Heart right ventricle (tissue), 16 donors: ENCODE results near the gene TMEM269. TPM values are rescaled to one million over a fixed set of nuclear protein-coding genes. Genes with fewer than 3 reads are reported as not detected.

Experiments used
- ATAC-seq, 8 donors: fragments of 200-7000 bp; cut with Tn5 transposase; one replicate each; pipeline ENCODE4 v1.9.1; 2020; ENCODE audit warnings: mild to moderate bottlenecking in 8 of 8, moderate library complexity in 8 of 8, moderate number of reproducible peaks in 1 of 8
- DNase-seq, 2 donors: peaks; one replicate each; pipeline ENCODE4 v3.0.0-alpha.2; 2020
- H3K27ac ChIP-seq, 10 donors: fragments of 200-600 bp; sonication (generic) in 2 of 10; one replicate each; pipeline versions ENCODE4 v1.5.0 to v1.8.0; 2020 to 2022; ENCODE audit warnings: mild to moderate bottlenecking in 3 of 10
- H3K27me3 ChIP-seq, 7 donors: fragments of 200-600 bp; one replicate each; pipeline ENCODE4 v1.8.0; 2021 to 2022; ENCODE audit warnings: mild to moderate bottlenecking in 2 of 7
- H3K36me3 ChIP-seq, 9 donors: fragments of 200-600 bp; sonication (generic) in 1 of 9; one replicate each; pipeline versions ENCODE4 v1.5.0 to v1.8.0; 2020 to 2022; ENCODE audit warnings: mild to moderate bottlenecking in 2 of 9
- H3K4me1 ChIP-seq, 9 donors: fragments of 200-600 bp; sonication (generic) in 1 of 9; one replicate each; pipeline versions ENCODE4 v1.5.0 to v1.8.0; 2020 to 2022; ENCODE audit warnings: mild to moderate bottlenecking in 4 of 9
- H3K4me3 ChIP-seq, 10 donors: fragments of 200-600 bp; sonication (generic) in 2 of 10; one replicate each; pipeline versions ENCODE4 v1.5.0 to v1.8.0; 2020 to 2022; ENCODE audit warnings: mild to moderate bottlenecking in 7 of 10, moderate library complexity in 2 of 10
- H3K9me3 ChIP-seq, 11 donors: fragments of 200-600 bp in 10 of 11; sonication (generic) in 2 of 11; one replicate each; pipeline versions ENCODE4 v1.5.0 to v1.8.0; 2013 to 2022; ENCODE audit warnings: mild to moderate bottlenecking in 2 of 11, control low read depth in 1 of 11, moderate library complexity in 1 of 11
- CTCF ChIP-seq, 9 donors: fragments of 200-600 bp; sonication (generic) in 2 of 9; IDR thresholded peaks; one replicate each; pipeline versions ENCODE4 v1.5.0 to v1.8.0; 2021 to 2022; ENCODE audit warnings: antibody characterized with exemption in 9 of 9, mild to moderate bottlenecking in 5 of 9, moderate library complexity in 1 of 9
- WGBS, 2 donors: extraction: QIAGEN DNeasy Blood & Tissue Kit; methylation state at CpG; one replicate each; pipeline ENCODE4 v1.1.7; 2013; ENCODE audit warnings: inconsistent platforms in 1 of 2; 5-methylcytosine and 5-hydroxymethylcytosine counted together
- intact Hi-C, 10 donors: fragments of 100-400 bp; cut with DNase I; formaldehyde crosslinking; loops; one replicate each; pipeline versions ENCODE4 v1.11.1 to v1.14.2; 2022
- polyA plus RNA-seq, 2 donors: library from polyadenylated mRNA; stranded (reverse); fragments of 200-250 nt; gene quantifications; one replicate each; pipeline ENCODE4 v1.2.3, GENCODE V29; 2013
- total RNA-seq, 10 donors: library from RNA; stranded (reverse); fragmentation: NEBNext Ultra II Directional in 3 of 10; extraction: Animal tissue kit (Norgen Biotek cat#: 25700) in 3 of 10; gene quantifications; one replicate each; pipeline versions ENCODE4 v1.2.1 to v1.2.4, GENCODE V29; 2021 to 2023
- donor health status: Arrhythmogenic right ventricular cardiomyopathy.
- donor health status: ischemic (EF 13 %, LVEDD 7.1; RV severe dilation, severe dysfunction).
- donor health status: healthy with polysubstance abuse.
- donor health status: DM: no; HTN: yes; CAD: no.
- donor health status: DM: no; HTN: no; CAD: no.
- donor health status: ischemic (EF 25% LVEDD 6.9; RV normal size, moderate dysfunction).
- donor health status: ischemic (EF 25% LVEDD 5.7; RV mildly dilated, moderate dysfunction).
- donor health status: healthy.
- donor health status: DM: yes; HTN: yes; CAD: no.
- donor health status: Ischemic cardiomyopathy.
- donor health status: ischemic (EF 35%, LVEDD 5.7; RV mildly dilated, moderate dysfunction).
- donor health status: nonischemic (EF 11% LVEDD 7.7; RV severe dilation, severe dysfunction).
- donor health status: DM: yes; HTN: yes; CAD: no.
- donor health status: PGD.
- donor health status: ischemic (EF 29% LVEDD 5.4; RV normal size, mild dysfunction).
- donor health status: nonischemic (EF 23%, LVEDD 6.1; RV moderate dilation, normal function).

The TMEM269 gene
- total and polyA plus RNA-seq, 12 donors, result 0.01 to 0.09 (median 0.07) TPM; not detected in 9

DNA sequence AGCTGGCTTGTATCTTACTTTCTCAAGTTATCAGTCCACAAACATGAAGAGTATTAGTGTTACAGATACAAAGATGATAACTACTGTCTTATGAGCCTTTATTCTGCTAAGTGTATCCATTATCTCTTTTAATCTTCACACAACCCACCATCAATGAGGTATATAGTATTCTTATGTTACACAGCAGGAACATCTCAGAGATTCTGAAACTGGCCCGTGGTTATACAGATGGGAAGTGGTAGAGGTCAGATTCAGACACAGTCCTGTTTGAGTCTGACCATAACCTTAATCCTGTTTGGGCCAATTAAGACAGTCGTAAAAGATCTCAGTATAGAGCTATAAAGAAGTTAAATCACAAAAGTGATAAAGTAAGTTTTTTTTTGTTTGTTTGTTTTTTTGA, 5.1 kb upstream of the TMEM269 start:
- peaks cover 0 to 2% (median 1%) of the 10 kb centered on the region in 9 donors for H3K4me1 ChIP-seq
- no peak overlapping the region for H3K4me3 ChIP-seq
- no peak overlapping the region for H3K27ac ChIP-seq
- ATAC-seq, result no peak
- peaks cover 0 to 2% (median 0%) of the 10 kb centered on the region in 7 donors for H3K27me3 ChIP-seq
- TF ChIP-seq CTCF (IDR thresholded peaks at IDR 0.05), result no peak
- WGBS, 2 donors, result 91 to 92% methylated on average over 2 of the region's 2 CpGs
- intact Hi-C loops, result loop anchor here in 8 of 10 donors (2.0 to 10.0 kb wide), 4 partner anchors 145 to 295 kb away; no protein-coding TSS in a partner anchor
- H3K9me3 ChIP-seq, result no peaks in the 10 kb centered on the region
- DNase-seq, result no peak
- peaks cover 0 to 88% (median 41%) of the 10 kb centered on the region in 9 donors for H3K36me3 ChIP-seq

- Histone ChIP-seq H3K27ac (no peak overlapping the region), H3K4me3 (no peak overlapping the region), H3K4me1 (peaks cover 3 to 6% (median 6%) of the 10 kb centered on the region in 9 donors), H3K27me3 (peaks cover 0 to 6% (median 0%) of the 10 kb centered on the region in 7 donors), H3K9me3 (no peaks in the 10 kb centered on the region), H3K36me3 (peaks cover 0 to 83% (median 36%) of the 10 kb centered on the region in 9 donors)
- ATAC-seq (no peak), DNase-seq (no peak)
- 94 to 100% methylated on average over 1 of the region's 1 CpG for WGBS, 2 donors
- intact Hi-C loops, result loop anchor here in 1 of 10 donors (10.0 kb wide), 1 partner anchor 295 kb away; no protein-coding TSS in a partner anchor
- no peak for TF ChIP-seq CTCF (IDR thresholded peaks at IDR 0.05)
Measured at GRCh38 chr1:42780176-42780575, 4.6 kb upstream of the TMEM269 start.

- WGBS, 2 donors, result 99 to 100% methylated on average over 2 of the region's 2 CpGs
Measured at GRCh38 chr1:42783092-42783491, 1.7 kb upstream of the TMEM269 start.

DNA sequence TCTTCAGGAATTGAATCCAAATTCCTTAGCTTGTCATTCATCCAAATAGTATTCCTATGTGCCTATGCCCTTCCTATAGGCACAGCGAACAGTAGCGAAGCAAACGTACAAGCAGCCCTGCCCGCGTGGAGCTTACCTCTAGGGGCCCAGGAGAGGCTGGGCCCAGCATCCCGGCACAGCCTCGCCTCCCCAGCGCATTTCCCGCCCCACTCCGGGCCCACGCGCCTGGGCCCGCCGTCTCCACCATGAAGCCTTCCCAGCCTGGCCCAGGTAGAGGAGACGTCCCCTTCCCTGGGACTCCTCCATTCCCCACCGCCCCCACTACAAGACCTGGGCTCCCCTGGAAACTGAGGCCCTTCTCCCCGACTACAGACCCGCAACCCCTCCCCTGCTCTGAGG, 245 bp upstream of the TMEM269 start:
- 83 to 85% methylated on average over 18 of the region's 18 CpGs for WGBS, 2 donors
- peaks cover 0 to 41% (median 8%) of the 10 kb centered on the region in 9 donors for H3K36me3 ChIP-seq
- no peak for DNase-seq
- no peaks in the 10 kb centered on the region for H3K9me3 ChIP-seq
- no peak for TF ChIP-seq CTCF (IDR thresholded peaks at IDR 0.05)
- peaks cover 0 to 11% (median 0%) of the 10 kb centered on the region in 7 donors for H3K27me3 ChIP-seq
- peak overlapping the region in 7 of 10 donors; percentile 41 to 64 (median 49) for H3K4me3 ChIP-seq
- intact Hi-C loops, result loop anchor here in 1 of 10 donors (10.0 kb wide), 1 partner anchor 290 kb away; no protein-coding TSS in a partner anchor
- H3K27ac ChIP-seq, result no peak overlapping the region
- ATAC-seq, result peak in 4 of 8 donors; percentile 3 to 39 (median 12)
- peaks cover 4 to 20% (median 14%) of the 10 kb centered on the region in 9 donors for H3K4me1 ChIP-seq

More at GRCh38 chr1:42783092-42783491, 1.7 kb upstream of the TMEM269 start:
- intact Hi-C loops, result loop anchor here in 1 of 10 donors (10.0 kb wide), 1 partner anchor 292 kb away; no protein-coding TSS in a partner anchor
- peaks cover 0 to 11% (median 0%) of the 10 kb centered on the region in 7 donors for H3K27me3 ChIP-seq
- H3K9me3 ChIP-seq, result no peaks in the 10 kb centered on the region
- no peak overlapping the region for H3K27ac ChIP-seq
- TF ChIP-seq CTCF (IDR thresholded peaks at IDR 0.05), result no peak
- H3K4me1 ChIP-seq, result peaks cover 4 to 20% (median 14%) of the 10 kb centered on the region in 9 donors
- H3K36me3 ChIP-seq, result peaks cover 0 to 54% (median 8%) of the 10 kb centered on the region in 9 donors
- ATAC-seq (no peak), DNase-seq (no peak)
- H3K4me3 ChIP-seq, result no peak overlapping the region
